Activated CD4-positive, alpha-beta T cell treated with anti-CD3 and anti-CD28 coated beads, Interleukin-2, amount 50 U/mL, for 1 hour (primary cell): ENCODE measurements around the gene TRIM15.
"Not testable (repeated sequence)": the region's sequence is repeated elsewhere in the genome, so short reads cannot be mapped to it uniquely, and the experiment has no call there.

ENCODE experiments used
- DNase-seq: peaks from one replicate; pipeline ENCODE4 v3.0.0-alpha.2; 2020

TRIM15 gene

GRCh38 chr6:30202366-30202765 lies 39.0 kb downstream of the TRIM15 start:
- DNase-seq: no peak

DNA sequence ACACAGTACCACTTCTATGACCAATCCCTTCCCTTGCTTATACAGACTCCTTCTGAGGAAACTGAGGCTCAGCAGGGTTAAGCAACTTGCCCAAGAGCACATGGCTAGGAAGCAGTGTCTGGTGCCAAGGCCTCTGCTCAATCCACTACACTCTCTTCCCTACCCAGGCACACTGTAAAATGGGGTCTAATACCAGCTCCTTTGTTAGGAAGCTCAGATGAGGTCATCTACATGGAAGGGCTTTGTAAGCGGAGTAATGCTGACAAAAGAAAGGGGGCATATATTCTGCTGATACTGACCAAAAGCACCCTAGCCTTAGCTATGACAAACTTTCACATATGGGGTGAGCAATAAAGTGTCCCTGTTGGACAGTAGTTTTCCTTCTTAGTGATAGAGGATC lies 40.8 kb downstream of the TRIM15 start:
- no peak for DNase-seq

- no peak for DNase-seq
These were observed 42.8 kb downstream of the TRIM15 start for GRCh38 chr6:30206152-30206551.

DNA sequence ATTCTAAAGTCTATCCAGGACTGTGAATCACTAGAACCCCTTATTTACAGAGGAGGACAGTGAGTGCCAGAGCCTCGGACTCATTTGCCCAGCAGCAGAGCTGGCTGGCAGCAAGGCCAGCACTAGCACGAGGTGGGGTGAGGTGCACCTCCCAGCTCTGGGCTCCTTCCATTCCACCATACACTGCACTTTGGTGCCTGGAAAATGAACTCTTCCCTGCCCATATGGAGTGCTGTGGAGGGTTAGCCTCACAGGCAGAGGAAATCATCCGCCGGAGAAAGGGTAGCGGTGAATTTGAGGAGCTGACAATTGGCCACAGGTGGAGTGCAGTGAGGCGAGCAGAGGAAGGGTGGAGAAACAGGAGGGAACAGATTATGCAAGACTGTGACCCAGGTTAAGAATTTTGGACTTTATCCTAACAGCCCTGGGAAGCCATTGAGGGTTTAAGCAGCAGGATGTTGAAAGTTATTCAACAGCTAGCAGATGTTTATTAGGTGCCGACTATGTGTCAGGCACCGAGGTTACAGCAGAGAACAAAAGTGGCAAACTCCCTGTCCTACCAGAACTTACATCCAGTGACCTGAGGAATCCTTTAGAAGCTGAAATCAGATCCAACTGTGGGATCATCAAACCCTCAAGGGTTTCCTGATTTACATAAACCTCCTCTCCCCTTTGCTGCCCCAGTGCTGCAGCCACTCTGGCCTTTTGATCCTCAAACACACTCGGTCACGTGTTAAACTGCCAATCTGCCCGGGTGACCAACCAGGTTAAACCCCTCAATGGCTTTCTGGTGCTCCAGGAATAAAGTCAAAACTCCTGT lies 43.7 kb downstream of the TRIM15 start:
- DNase-seq: no peak

- DNase-seq: no peak
These were observed 44.4 kb downstream of the TRIM15 start for GRCh38 chr6:30207619-30208295.

- DNase-seq: no peak
These were observed 48.0 kb downstream of the TRIM15 start for GRCh38 chr6:30211306-30211705.

DNA sequence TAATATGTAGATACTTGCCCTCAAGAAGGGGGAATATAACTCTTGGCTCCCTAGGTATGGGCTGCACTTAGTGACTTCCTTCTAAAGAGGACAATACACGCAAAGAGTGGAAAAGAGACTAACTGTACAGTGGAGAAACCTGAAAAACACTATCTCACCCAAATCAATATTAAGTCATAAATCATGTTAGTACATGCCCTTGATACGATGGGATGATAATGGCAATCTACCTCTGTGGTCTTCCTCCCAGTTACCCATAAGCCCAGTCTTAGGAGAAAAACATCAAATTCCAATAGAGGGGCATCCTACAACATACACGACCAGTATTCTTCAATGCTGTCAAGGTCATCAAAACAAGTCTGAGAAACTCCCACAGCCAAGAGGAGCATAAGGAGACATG lies 48.6 kb downstream of the TRIM15 start:
- DNase-seq: no peak

- peak; percentile 95 for DNase-seq
These were observed 49.7 kb downstream of the TRIM15 start, which contains the start of gene TRIM26 for GRCh38 chr6:30212865-30213666. Gene TRIM26 (minus strand): TSS chr6:30213406. CDS start chr6:30199103, 14,303 bp downstream.

DNA sequence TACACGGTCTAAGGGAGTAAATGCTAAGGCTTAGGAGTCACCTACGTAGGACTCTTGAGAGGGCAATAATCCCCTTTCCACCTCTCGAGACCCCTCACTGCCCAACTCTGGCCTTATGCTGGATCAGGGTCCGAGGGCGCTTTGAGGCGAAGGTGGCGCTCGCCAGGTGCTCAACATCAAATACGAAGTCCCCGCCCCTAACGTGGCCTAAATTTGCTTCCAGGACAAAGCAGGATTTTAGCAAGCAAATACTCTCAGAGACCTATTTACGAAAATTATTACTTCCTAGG lies 50.3 kb downstream of the TRIM15 start:
- DNase-seq: no peak

- DNase-seq: peak; percentile 66
These were observed 50.8 kb downstream of the TRIM15 start for GRCh38 chr6:30213957-30214656.

DNA sequence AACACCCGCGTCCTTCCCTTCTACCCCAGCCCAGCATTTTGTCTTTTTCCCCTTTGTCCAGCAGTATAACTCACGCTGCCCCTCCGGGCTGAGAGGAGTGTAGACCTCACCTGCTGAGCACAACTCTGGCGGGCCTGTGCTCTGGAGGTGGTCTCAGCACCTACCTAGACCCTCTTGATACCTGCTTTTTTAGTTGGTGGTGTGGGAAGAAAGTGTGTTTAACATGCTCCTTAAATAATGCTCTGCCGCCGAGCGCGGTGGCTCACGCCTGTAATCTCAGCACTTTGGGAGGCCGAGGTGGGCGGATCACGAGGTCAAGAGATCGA lies 51.3 kb downstream of the TRIM15 start:
- no peak for DNase-seq

DNA sequence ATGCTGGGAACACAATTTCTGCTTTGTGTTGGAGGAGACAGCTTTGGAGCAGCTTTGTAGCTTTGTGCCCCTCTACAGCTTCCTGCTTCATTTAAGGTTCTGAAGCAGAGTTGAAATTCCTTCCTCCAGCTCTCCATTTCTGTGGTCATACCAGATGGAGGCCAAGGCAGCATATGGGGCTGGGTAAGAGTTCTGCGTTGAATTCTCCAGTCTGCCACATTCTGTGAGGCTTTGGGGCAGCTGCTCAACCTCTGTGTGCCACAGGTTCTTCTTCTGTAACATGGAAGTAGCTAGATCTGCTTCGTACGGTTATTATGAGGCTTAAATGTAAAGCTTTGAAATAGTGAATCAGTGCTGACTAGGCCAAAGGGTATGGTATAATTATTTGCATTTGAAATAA lies 52.8 kb downstream of the TRIM15 start:
- no peak for DNase-seq

- peak; percentile 37 for DNase-seq
These were observed 55.9 kb downstream of the TRIM15 start for GRCh38 chr6:30219244-30219643.

DNA sequence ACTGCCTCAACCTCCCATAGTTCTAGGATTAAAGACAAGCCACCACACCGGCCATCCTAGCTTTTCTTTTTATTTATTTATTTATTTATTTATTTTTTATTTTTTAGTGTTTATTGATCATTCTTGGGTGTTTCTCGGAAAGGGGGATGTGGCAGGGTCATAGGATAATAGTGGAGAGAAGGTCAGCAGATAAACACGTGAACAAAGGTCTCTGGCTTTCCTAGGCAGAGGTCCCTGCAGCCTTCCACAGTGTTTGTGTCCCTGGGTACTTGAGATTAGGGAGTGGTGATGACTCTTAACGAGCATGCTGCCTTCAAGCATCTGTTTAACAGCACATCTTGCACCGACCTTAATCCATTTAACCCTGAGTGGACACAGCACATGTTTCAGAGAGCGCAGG lies 58.0 kb downstream of the TRIM15 start:
- DNase-seq: not testable (repeated sequence)

GRCh38 chr6:30221956-30222355 lies 58.6 kb downstream of the TRIM15 start:
- not testable (repeated sequence) for DNase-seq
